Activated CD8-positive, alpha-beta T cell treated with anti-CD3 and anti-CD28 coated beads for 36 hours (primary cell): Measurements from ENCODE around the gene NMBR. TPM values are rescaled to one million over a fixed set of nuclear protein-coding genes. Genes with fewer than 3 reads are reported as not detected.
"Not testable (repeated sequence)": the region's sequence is repeated elsewhere in the genome, so short reads cannot be mapped to it uniquely, and the experiment has no call there.

Experiments used
- ATAC-seq: fragments of 200-7000 bp; cut with Tn5 transposase; one replicate; pipeline ENCODE4 v1.10.0; 2021; ENCODE audit warnings: mild to moderate bottlenecking, moderate library complexity
- CTCF ChIA-PET: fragments of 350-600 bp; sonication (Branson Sonifier 250); formaldehyde crosslinking; loops from one replicate; lab custom pipeline; 2021; ENCODE audit warnings: antibody characterized with exemption; lab: Charles Lee
- POLR2A ChIA-PET: fragments of 350-600 bp; sonication (Branson Sonifier 250); formaldehyde crosslinking; loops from one replicate; lab custom pipeline; 2021; ENCODE audit warnings: antibody characterized with exemption; lab: Charles Lee
- DNase-seq: peaks from one replicate; pipeline ENCODE4 v3.0.0-alpha.2; 2020
- H3K27ac Mint-ChIP-seq: one replicate; pipeline ENCODE4 v1.8.0; 2021; ENCODE audit warnings: mild to moderate bottlenecking, mixed read lengths
- H3K27me3 Mint-ChIP-seq: one replicate; pipeline ENCODE4 v1.8.0; 2021; ENCODE audit warnings: mixed read lengths
- H3K36me3 Mint-ChIP-seq: one replicate; pipeline ENCODE4 v1.8.0; 2021; ENCODE audit warnings: low read depth, mixed read lengths
- H3K4me1 Mint-ChIP-seq: one replicate; pipeline ENCODE4 v1.8.0; 2021; ENCODE audit warnings: low read depth, mixed read lengths
- H3K4me3 Mint-ChIP-seq: one replicate; pipeline ENCODE4 v1.8.0; 2021; ENCODE audit warnings: mild to moderate bottlenecking, moderate library complexity, mixed read lengths
- H3K9me3 Mint-ChIP-seq: one replicate; pipeline ENCODE4 v1.8.0; 2021; ENCODE audit warnings: mixed read lengths
- intact Hi-C: fragments of 100-400 bp; cut with micrococcal nuclease; formaldehyde crosslinking; loops from one replicate; pipeline ENCODE4 v1.10.0; 2022
- total RNA-seq, 2 experiments: library from RNA; stranded (reverse); gene quantifications; one replicate each; pipeline ENCODE4 v1.2.3, GENCODE V29; 2021
- TF ChIP-seq, protein P1 (sequence below): fragments of 200-600 bp; IDR thresholded peaks from one replicate; pipeline ENCODE4 v1.8.0; 2022; ENCODE audit warnings: antibody characterized with exemption, mild to moderate bottlenecking

NMBR gene
- total RNA-seq, 2 experiments from 2014 or later: not detected

DNA sequence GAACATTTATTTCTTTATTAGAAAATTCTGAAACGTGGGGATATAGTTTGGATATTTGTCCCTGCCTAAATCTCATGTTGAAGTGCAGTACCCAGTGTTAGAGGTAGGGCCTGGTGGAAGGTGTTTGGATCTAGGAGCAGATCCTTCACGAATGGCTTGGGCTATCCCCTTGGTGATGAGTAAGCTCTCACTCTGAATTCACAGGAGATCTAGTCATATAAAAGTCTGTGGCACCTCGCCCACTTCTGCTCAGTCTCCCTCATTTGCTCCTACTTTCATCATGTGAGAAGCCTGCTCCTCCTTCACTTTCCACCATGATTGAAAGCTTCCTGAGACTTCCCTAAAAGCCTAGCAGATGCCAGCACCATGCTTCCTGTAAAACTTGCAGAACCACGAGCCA lies 111.0 kb downstream of the NMBR start:
- DNase-seq (no peak), ATAC-seq (no peak)

GRCh38 chr6:142031035-142031434 lies 115.9 kb downstream of the NMBR start:
- no peaks in the 10 kb centered on the region for H3K36me3 Mint-ChIP-seq
- intact Hi-C loops: no loop called here

More for the DNA sequence above, 111.0 kb downstream of the NMBR start:
- Mint-ChIP-seq H3K9me3 (no peaks in the 10 kb centered on the region), H3K4me3 (no peak overlapping the region), H3K27ac (no peak overlapping the region), H3K36me3 (no peaks in the 10 kb centered on the region), H3K27me3 (peaks cover 3% of the 10 kb centered on the region), H3K4me1 (no peaks in the 10 kb centered on the region)
- POLR2A ChIA-PET: interaction anchor here (0.7 kb wide), 1 partner anchor 1221 kb away, joined by 3 read pairs; no protein-coding TSS in a partner anchor
- intact Hi-C loops: no loop called here
- CTCF ChIA-PET: no interaction called here
- TF ChIP-seq, protein P1, sequence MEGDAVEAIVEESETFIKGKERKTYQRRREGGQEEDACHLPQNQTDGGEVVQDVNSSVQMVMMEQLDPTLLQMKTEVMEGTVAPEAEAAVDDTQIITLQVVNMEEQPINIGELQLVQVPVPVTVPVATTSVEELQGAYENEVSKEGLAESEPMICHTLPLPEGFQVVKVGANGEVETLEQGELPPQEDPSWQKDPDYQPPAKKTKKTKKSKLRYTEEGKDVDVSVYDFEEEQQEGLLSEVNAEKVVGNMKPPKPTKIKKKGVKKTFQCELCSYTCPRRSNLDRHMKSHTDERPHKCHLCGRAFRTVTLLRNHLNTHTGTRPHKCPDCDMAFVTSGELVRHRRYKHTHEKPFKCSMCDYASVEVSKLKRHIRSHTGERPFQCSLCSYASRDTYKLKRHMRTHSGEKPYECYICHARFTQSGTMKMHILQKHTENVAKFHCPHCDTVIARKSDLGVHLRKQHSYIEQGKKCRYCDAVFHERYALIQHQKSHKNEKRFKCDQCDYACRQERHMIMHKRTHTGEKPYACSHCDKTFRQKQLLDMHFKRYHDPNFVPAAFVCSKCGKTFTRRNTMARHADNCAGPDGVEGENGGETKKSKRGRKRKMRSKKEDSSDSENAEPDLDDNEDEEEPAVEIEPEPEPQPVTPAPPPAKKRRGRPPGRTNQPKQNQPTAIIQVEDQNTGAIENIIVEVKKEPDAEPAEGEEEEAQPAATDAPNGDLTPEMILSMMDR: no peak

DNA sequence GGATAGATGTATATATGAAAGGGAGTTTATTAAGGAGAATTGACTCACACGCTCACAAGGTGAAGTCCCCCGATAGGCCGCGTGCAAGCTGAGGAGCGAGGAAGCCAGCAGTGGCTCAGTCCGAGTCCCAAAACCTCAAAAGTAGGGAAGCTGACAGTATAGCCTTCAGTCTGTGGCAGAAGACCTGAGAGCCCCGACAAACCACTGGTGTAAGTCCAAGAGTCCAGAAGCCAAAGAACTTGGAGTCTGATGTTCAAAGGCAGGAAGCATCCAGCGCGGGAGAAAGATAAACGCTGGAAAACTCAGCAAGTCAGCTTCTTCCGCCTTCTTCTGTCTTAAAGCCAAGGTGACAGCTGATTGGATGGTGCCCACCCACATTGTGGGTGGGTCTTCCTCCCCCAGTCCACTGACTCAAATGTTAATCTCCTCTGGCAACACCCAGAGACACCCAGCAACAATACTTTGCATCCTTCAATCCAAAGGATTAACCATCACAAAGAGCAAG lies 116.8 kb downstream of the NMBR start:
- TF ChIP-seq, protein P1: no peak
- no peaks in the 10 kb centered on the region for H3K36me3 Mint-ChIP-seq
- intact Hi-C loops: no loop called here
- no peaks in the 10 kb centered on the region for H3K27me3 Mint-ChIP-seq
- no peaks in the 10 kb centered on the region for H3K4me1 Mint-ChIP-seq
- no peak for DNase-seq
- no peak for ATAC-seq
- CTCF ChIA-PET: interaction anchor here (1.2 kb wide), 1 partner anchor 83 kb away, joined by 6 read pairs; no protein-coding TSS in a partner anchor
- peaks cover 12% of the 10 kb centered on the region for H3K9me3 Mint-ChIP-seq
- no peak overlapping the region for H3K27ac Mint-ChIP-seq
- POLR2A ChIA-PET: no interaction called here
- peak overlapping the region; percentile 41 for H3K4me3 Mint-ChIP-seq

More at GRCh38 chr6:142031035-142031434, 115.9 kb downstream of the NMBR start:
- Mint-ChIP-seq H3K4me1 (no peaks in the 10 kb centered on the region), H3K9me3 (peaks cover 12% of the 10 kb centered on the region), H3K4me3 (no peak overlapping the region), H3K27ac (no peak overlapping the region), H3K27me3 (no peaks in the 10 kb centered on the region)
- ATAC-seq (no peak), DNase-seq (no peak)
- ChIA-PET POLR2A (no interaction called here), CTCF (interaction anchor here (0.7 to 1.2 kb wide), 2 partner anchors 80 to 82 kb away, joined by 3 to 6 read pairs; no protein-coding TSS in a partner anchor)
- TF ChIP-seq, protein P1: no peak

GRCh38 chr6:142028527-142028926 lies 118.4 kb downstream of the NMBR start:
- POLR2A ChIA-PET: no interaction called here
- TF ChIP-seq, protein P1: no peak
- Mint-ChIP-seq H3K27ac (no peak overlapping the region), H3K4me3 (no peak overlapping the region), H3K9me3 (peaks cover 12% of the 10 kb centered on the region), H3K27me3 (no peaks in the 10 kb centered on the region), H3K4me1 (no peaks in the 10 kb centered on the region), H3K36me3 (no peaks in the 10 kb centered on the region)
- no peak for ATAC-seq
- no peak for DNase-seq
- CTCF ChIA-PET: no interaction called here
- intact Hi-C loops: no loop called here

- H3K4me1 Mint-ChIP-seq, H3K4me3 Mint-ChIP-seq, CTCF ChIA-PET, H3K27ac Mint-ChIP-seq, DNase-seq, intact Hi-C loops, ATAC-seq, POLR2A ChIA-PET, H3K36me3 Mint-ChIP-seq, H3K27me3 Mint-ChIP-seq: not testable (repeated sequence)
- H3K9me3 Mint-ChIP-seq: peaks cover 12% of the 10 kb centered on the region
These were observed 119.1 kb downstream of the NMBR start for GRCh38 chr6:142027804-142028203.
